ENCODE data around the gene PRPF19. TPM values are rescaled to one million over a fixed set of nuclear protein-coding genes. Genes with fewer than 3 reads are reported as not detected.
A peak's percentile ranks its signal among the peaks of the same experiment; 100 is the strongest.

The PRPF19 gene
- total and polyA plus RNA-seq, 9 of the 15 experiments (the other 6 are each of a cell fraction or from before 2014, with no cell fraction given): 9.4 to 212 (median 73.2) TPM

DNA sequence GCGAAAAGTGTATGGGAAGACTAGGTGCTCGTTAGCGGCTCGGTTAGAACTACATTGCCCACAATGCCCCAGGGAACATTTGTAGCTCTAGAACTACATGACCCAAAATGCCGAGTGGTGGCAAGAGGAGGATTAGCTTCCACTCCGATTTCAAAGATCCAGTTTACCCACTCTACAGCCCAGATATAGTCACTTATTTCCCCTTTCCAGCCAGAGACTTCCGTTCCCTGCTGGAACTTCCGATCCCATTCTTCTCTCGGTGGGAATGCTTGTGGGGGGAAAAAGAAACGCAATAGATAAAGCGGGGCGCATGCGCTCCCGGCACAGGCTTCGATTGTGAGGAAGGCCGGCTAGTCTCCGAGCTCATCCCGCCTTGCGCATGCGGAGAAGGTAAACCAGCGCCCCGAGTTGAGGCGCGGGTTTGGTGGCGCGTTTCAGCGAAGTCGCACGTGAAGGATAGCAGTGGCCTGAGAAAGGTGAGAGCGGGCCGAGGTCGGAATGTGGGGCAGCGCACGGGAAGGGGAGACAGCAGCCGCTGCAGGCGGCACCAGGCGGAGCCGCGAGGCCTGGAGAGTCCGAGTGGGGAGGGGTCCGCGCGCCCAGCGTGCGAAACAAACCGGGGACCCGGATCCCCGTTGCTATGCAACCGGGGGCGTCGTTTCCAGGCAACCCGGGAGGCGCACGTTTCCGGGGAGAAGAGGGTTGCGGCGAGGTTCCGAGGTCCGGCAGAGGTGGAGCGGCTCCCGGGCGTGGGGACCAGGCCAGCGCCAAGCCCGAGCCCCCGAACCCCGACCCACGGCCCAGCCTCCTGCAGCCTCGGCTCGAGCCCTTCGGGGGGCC is 7.6 kb upstream of the PRPF19 start, which contains the start of gene TMEM109 (continued):
- TF ChIP-seq, protein P1, sequence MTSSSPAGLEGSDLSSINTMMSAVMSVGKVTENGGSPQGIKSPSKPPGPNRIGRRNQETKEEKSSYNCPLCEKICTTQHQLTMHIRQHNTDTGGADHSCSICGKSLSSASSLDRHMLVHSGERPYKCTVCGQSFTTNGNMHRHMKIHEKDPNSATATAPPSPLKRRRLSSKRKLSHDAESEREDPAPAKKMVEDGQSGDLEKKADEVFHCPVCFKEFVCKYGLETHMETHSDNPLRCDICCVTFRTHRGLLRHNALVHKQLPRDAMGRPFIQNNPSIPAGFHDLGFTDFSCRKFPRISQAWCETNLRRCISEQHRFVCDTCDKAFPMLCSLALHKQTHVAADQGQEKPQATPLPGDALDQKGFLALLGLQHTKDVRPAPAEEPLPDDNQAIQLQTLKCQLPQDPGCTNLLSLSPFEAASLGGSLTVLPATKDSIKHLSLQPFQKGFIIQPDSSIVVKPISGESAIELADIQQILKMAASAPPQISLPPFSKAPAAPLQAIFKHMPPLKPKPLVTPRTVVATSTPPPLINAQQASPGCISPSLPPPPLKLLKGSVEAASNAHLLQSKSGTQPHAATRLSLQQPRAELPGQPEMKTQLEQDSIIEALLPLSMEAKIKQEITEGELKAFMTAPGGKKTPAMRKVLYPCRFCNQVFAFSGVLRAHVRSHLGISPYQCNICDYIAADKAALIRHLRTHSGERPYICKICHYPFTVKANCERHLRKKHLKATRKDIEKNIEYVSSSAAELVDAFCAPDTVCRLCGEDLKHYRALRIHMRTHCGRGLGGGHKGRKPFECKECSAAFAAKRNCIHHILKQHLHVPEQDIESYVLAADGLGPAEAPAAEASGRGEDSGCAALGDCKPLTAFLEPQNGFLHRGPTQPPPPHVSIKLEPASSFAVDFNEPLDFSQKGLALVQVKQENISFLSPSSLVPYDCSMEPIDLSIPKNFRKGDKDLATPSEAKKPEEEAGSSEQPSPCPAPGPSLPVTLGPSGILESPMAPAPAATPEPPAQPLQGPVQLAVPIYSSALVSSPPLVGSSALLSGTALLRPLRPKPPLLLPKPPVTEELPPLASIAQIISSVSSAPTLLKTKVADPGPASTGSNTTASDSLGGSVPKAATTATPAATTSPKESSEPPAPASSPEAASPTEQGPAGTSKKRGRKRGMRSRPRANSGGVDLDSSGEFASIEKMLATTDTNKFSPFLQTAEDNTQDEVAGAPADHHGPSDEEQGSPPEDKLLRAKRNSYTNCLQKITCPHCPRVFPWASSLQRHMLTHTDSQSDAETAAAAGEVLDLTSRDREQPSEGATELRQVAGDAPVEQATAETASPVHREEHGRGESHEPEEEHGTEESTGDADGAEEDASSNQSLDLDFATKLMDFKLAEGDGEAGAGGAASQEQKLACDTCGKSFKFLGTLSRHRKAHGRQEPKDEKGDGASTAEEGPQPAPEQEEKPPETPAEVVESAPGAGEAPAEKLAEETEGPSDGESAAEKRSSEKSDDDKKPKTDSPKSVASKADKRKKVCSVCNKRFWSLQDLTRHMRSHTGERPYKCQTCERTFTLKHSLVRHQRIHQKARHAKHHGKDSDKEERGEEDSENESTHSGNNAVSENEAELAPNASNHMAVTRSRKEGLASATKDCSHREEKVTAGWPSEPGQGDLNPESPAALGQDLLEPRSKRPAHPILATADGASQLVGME (CRISPR knock-in tag; IDR thresholded peaks at IDR 0.05): peak; percentile 11; the same call in 1 of the 2 replicates
- TF ChIP-seq PHB (CRISPR knock-in tag; IDR thresholded peaks at IDR 0.05) (no peak), RB1 (IDR thresholded peaks at IDR 0.05; ENCODE audit: low read depth) (peak; percentile 39; the same call in 1 of the 2 replicates), GATAD2A (IDR thresholded peaks at IDR 0.05) (no peak), CREB1 (IDR thresholded peaks at IDR 0.05) (no peak; the same call in 1 of the 2 replicates), CREB1 (CRISPR knock-in tag; IDR thresholded peaks at IDR 0.05) (peak; percentile 16; the same call in 1 of the 2 replicates), JUN (IDR thresholded peaks at IDR 0.05; ENCODE audit: borderline replicate concordance, low read depth, low read length) (peak; percentile 46; the same call in 1 of the 2 replicates), JUN (CRISPR knock-in tag; IDR thresholded peaks at IDR 0.05; ENCODE audit: borderline replicate concordance) (peak; percentile 71; the same call in 1 of the 2 replicates), YY1 (IDR thresholded peaks at IDR 0.05; ENCODE audit: borderline replicate concordance in 1 of 3, control insufficient read depth in 1 of 3, extremely low read depth in 1 of 3, insufficient read depth in 3 of 3, insufficient read length in 1 of 3, insufficient replicate concordance in 2 of 3, low read depth in 1 of 3, low read length in 2 of 3) (no peak), MTA2 (IDR thresholded peaks at IDR 0.05; ENCODE audit: low read depth) (no peak), ETV1 (tag; conservative IDR thresholded peaks at IDR 0.05; ENCODE audit: low read depth) (no peak), ZNF431 (CRISPR knock-in tag; IDR thresholded peaks at IDR 0.05) (peak; percentile 13; the same call in 1 of the 2 replicates), ZNF785 (CRISPR knock-in tag; IDR thresholded peaks at IDR 0.05) (no peak), SMARCB1 (IDR thresholded peaks at IDR 0.05; ENCODE audit: insufficient read length, low read depth) (no peak)
- TF ChIP-seq, protein P2, sequence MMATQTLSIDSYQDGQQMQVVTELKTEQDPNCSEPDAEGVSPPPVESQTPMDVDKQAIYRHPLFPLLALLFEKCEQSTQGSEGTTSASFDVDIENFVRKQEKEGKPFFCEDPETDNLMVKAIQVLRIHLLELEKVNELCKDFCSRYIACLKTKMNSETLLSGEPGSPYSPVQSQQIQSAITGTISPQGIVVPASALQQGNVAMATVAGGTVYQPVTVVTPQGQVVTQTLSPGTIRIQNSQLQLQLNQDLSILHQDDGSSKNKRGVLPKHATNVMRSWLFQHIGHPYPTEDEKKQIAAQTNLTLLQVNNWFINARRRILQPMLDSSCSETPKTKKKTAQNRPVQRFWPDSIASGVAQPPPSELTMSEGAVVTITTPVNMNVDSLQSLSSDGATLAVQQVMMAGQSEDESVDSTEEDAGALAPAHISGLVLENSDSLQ (IDR thresholded peaks at IDR 0.05): no peak
- TF ChIP-seq, protein P3, sequence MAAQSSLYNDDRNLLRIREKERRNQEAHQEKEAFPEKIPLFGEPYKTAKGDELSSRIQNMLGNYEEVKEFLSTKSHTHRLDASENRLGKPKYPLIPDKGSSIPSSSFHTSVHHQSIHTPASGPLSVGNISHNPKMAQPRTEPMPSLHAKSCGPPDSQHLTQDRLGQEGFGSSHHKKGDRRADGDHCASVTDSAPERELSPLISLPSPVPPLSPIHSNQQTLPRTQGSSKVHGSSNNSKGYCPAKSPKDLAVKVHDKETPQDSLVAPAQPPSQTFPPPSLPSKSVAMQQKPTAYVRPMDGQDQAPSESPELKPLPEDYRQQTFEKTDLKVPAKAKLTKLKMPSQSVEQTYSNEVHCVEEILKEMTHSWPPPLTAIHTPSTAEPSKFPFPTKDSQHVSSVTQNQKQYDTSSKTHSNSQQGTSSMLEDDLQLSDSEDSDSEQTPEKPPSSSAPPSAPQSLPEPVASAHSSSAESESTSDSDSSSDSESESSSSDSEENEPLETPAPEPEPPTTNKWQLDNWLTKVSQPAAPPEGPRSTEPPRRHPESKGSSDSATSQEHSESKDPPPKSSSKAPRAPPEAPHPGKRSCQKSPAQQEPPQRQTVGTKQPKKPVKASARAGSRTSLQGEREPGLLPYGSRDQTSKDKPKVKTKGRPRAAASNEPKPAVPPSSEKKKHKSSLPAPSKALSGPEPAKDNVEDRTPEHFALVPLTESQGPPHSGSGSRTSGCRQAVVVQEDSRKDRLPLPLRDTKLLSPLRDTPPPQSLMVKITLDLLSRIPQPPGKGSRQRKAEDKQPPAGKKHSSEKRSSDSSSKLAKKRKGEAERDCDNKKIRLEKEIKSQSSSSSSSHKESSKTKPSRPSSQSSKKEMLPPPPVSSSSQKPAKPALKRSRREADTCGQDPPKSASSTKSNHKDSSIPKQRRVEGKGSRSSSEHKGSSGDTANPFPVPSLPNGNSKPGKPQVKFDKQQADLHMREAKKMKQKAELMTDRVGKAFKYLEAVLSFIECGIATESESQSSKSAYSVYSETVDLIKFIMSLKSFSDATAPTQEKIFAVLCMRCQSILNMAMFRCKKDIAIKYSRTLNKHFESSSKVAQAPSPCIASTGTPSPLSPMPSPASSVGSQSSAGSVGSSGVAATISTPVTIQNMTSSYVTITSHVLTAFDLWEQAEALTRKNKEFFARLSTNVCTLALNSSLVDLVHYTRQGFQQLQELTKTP (IDR thresholded peaks at IDR 0.05; ENCODE audit: low read depth in 1 of 2, partially characterized antibody in 2 of 2): peak in 1 of 2 experiments; percentile 97
